Activated CD4-positive, alpha-beta memory T cell treated with anti-CD3 and anti-CD28 coated beads, Interleukin-2, amount 10 ng/mL, durations not matched to agents 7 days and 5 days (primary cell): ENCODE measurements around the gene TSGA10IP. TPM values are rescaled to one million over a fixed set of nuclear protein-coding genes. Genes with fewer than 3 reads are reported as not detected.

ENCODE experiments used
- CTCF ChIA-PET: fragments of 350-600 bp; sonication (Branson Sonifier 250); formaldehyde crosslinking; loops from one replicate; lab custom pipeline; 2021; ENCODE audit warnings: antibody characterized with exemption, inconsistent platforms; lab: Charles Lee
- POLR2A ChIA-PET: fragments of 350-600 bp; sonication (Branson Sonifier 250); formaldehyde crosslinking; loops from one replicate; lab custom pipeline; 2021; ENCODE audit warnings: antibody characterized with exemption; lab: Charles Lee
- DNase-seq: peaks from one replicate; pipeline ENCODE4 v3.0.0-alpha.2; 2020
- H3K27ac Mint-ChIP-seq: one replicate; pipeline ENCODE4 v1.8.0; 2021; ENCODE audit warnings: mild to moderate bottlenecking, mixed read lengths
- H3K27me3 Mint-ChIP-seq: one replicate; pipeline ENCODE4 v1.8.0; 2021; ENCODE audit warnings: mixed read lengths
- H3K36me3 Mint-ChIP-seq: one replicate; pipeline ENCODE4 v1.8.0; 2021; ENCODE audit warnings: low read depth, mixed read lengths
- H3K4me1 Mint-ChIP-seq: one replicate; pipeline ENCODE4 v1.8.0; 2021; ENCODE audit warnings: mixed read lengths
- H3K4me3 Mint-ChIP-seq: one replicate; pipeline ENCODE4 v1.8.0; 2021; ENCODE audit warnings: mild to moderate bottlenecking, mixed read lengths
- H3K9me3 Mint-ChIP-seq: one replicate; pipeline ENCODE4 v1.8.0; 2021; ENCODE audit warnings: mixed read lengths
- total RNA-seq, 2 experiments: library from RNA; stranded (reverse); gene quantifications; one replicate each; pipeline ENCODE4 v1.2.3, GENCODE V29; 2021

TSGA10IP gene
- total RNA-seq, 2 experiments from 2014 or later = not detected

- Mint-ChIP-seq H3K27me3 (peaks cover 3% of the 10 kb centered on the region), H3K9me3 (no peaks in the 10 kb centered on the region), H3K4me1 (peaks cover 20% of the 10 kb centered on the region), H3K27ac (no peak overlapping the region), H3K36me3 (no peaks in the 10 kb centered on the region), H3K4me3 (no peak overlapping the region)
- ChIA-PET POLR2A (interaction anchor here (2.7 kb wide), 1 partner anchor 25 kb away, joined by 10 read pairs; no protein-coding TSS in a partner anchor), CTCF (no interaction called here)
- DNase-seq = no peak
Observed at GRCh38 chr11:65953471-65953870, 8.2 kb downstream of the TSGA10IP start.

- Mint-ChIP-seq H3K9me3 (no peaks in the 10 kb centered on the region), H3K27ac (no peak overlapping the region), H3K4me1 (peaks cover 20% of the 10 kb centered on the region), H3K36me3 (no peaks in the 10 kb centered on the region), H3K27me3 (peaks cover 3% of the 10 kb centered on the region), H3K4me3 (no peak overlapping the region)
- CTCF ChIA-PET = interaction anchor here (0.6 to 1.4 kb wide), 4 partner anchors 15 to 407 kb away, joined by 3 to 6 read pairs (median 3); no protein-coding TSS in a partner anchor
- DNase-seq = no peak
- POLR2A ChIA-PET = interaction anchor here (2.7 to 8.6 kb wide), 2 partner anchors 27 to 64 kb away, joined by 10 to 80 read pairs; partner anchors contain the start of genes CCDC85B and FIBP
Observed at GRCh38 chr11:65954771-65955170, 9.5 kb downstream of the TSGA10IP start.

DNA sequence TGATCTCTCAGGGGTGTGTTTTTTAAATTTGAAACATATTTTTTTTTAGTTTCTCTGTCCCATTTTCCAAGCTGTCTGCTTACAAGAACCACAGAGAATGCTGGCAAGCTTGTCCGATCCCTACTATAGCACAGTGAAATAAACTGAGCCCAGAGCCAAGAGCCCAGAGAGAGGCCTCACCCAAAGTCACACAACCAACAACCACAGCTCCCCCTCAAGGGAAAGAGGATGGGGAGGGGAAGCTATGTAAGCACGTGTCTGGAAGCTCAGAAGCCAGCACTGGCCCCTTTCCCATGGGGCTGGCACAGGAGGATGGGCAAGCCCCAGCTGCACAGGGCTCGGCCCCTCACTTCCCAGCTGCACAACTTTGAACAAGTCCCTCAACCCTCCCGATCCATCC, 13.0 kb downstream of the TSGA10IP start:
- H3K27ac Mint-ChIP-seq = peak overlapping the region; percentile 40
- peaks cover 11% of the 10 kb centered on the region for H3K36me3 Mint-ChIP-seq
- POLR2A ChIA-PET = interaction anchor here (0.8 to 8.6 kb wide), 7 partner anchors 21 to 99 kb away, joined by 3 to 80 read pairs (median 5); partner anchors contain the start of genes CCDC85B, FIBP and MUS81
- H3K9me3 Mint-ChIP-seq = no peaks in the 10 kb centered on the region
- H3K4me1 Mint-ChIP-seq = peaks cover 44% of the 10 kb centered on the region
- CTCF ChIA-PET = interaction anchor here (0.8 to 2.1 kb wide), 2 partner anchors 68 to 74 kb away, joined by 3 to 11 read pairs; partner anchors contain the start of gene CCDC85B
- no peak overlapping the region for H3K4me3 Mint-ChIP-seq
- no peaks in the 10 kb centered on the region for H3K27me3 Mint-ChIP-seq
- DNase-seq = no peak

- H3K27me3 Mint-ChIP-seq = no peaks in the 10 kb centered on the region
- ChIA-PET POLR2A (interaction anchor here (0.8 to 8.6 kb wide), 8 partner anchors 21 to 99 kb away, joined by 3 to 80 read pairs (median 6); partner anchors contain the start of genes C11orf68, CCDC85B, FIBP and MUS81), CTCF (interaction anchor here (0.8 to 3.9 kb wide), 3 partner anchors 69 to 75 kb away, joined by 3 to 26 read pairs (median 11); partner anchors contain the start of gene CCDC85B)
- peaks cover 15% of the 10 kb centered on the region for H3K36me3 Mint-ChIP-seq
- peaks cover 48% of the 10 kb centered on the region for H3K4me1 Mint-ChIP-seq
- no peaks in the 10 kb centered on the region for H3K9me3 Mint-ChIP-seq
- no peak overlapping the region for H3K27ac Mint-ChIP-seq
- no peak for DNase-seq
- no peak overlapping the region for H3K4me3 Mint-ChIP-seq
Observed at GRCh38 chr11:65958774-65959420, 13.6 kb downstream of the TSGA10IP start.

GRCh38 chr11:65960824-65961266, 15.6 kb downstream of the TSGA10IP start:
- H3K27me3 Mint-ChIP-seq = no peaks in the 10 kb centered on the region
- POLR2A ChIA-PET = interaction anchor here (0.6 to 8.6 kb wide), 14 partner anchors 10 to 395 kb away, joined by 3 to 80 read pairs (median 4); partner anchors contain the start of genes C11orf68, CCDC85B, FIBP and MUS81
- peaks cover 52% of the 10 kb centered on the region for H3K4me1 Mint-ChIP-seq
- CTCF ChIA-PET = interaction anchor here (1.1 to 3.9 kb wide), 3 partner anchors 70 to 76 kb away, joined by 3 to 26 read pairs (median 9); partner anchors contain the start of genes CCDC85B and FIBP
- peaks cover 34% of the 10 kb centered on the region for H3K36me3 Mint-ChIP-seq
- no peak for DNase-seq
- peak overlapping the region; percentile 96 for H3K27ac Mint-ChIP-seq
- no peaks in the 10 kb centered on the region for H3K9me3 Mint-ChIP-seq
- peak overlapping the region; percentile 98 for H3K4me3 Mint-ChIP-seq

DNA sequence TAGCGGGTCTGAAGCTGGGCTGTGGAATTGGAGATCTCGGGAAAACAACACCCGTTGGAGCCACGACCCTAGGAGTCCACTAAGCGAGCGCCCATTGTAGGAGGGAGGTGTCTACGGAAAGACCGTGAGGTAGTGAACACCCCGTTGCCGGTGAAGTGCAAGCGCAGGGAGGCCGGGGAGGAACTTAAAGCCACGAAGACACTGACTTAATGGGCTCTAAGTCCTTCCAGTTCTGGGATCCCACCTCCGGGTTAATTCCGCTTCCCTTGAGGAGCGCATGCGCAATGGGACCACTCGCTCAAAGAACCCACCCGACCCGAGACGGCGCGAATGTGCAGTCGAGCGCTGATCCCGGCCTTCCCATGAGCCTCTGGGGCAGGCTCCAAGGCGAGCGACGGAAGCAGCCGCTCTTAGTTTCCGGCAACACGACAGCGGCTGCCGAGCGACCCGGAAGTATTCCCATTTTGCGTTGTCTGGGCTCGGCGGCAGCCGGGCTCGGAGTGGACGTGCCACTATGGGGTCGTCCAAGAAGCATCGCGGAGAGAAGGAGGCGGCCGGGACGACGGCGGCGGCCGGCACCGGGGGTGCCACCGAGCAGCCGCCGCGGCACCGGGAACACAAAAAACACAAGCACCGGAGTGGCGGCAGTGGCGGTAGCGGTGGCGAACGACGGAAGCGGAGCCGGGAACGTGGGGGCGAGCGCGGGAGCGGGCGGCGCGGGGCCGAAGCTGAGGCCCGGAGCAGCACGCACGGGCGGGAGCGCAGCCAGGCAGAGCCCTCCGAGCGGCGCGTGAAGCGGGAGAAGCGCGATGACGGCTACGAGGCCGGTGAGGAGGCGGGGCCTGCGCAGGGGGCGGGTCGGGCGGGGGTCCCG, 16.2 kb downstream of the TSGA10IP start, which contains the start of gene SART1:
SART1 (plus strand) TSS at position 468 of the 874 bp plus-strand sequence; CDS start at position 515, 47 bp downstream.
- Mint-ChIP-seq H3K4me3 (peak within 1 kb of the TSS; percentile 98), H3K36me3 (peaks cover 37% of the 10 kb centered on the region), H3K4me1 (peaks cover 51% of the 10 kb centered on the region), H3K27me3 (no peaks in the 10 kb centered on the region), H3K9me3 (no peaks in the 10 kb centered on the region), H3K27ac (peak within 1 kb of the TSS; percentile 96)
- ChIA-PET POLR2A (interaction anchor here (0.6 to 8.6 kb wide), 18 partner anchors 9 to 321 kb away, joined by 3 to 80 read pairs (median 4); partner anchors contain the start of genes BANF1, C11orf68, CCDC85B and EIF1AD), CTCF (interaction anchor here (1.1 to 3.9 kb wide), 5 partner anchors 71 to 102 kb away, joined by 3 to 26 read pairs (median 4); partner anchors contain the start of genes CCDC85B, FIBP and MUS81)
- peak; percentile 96 for DNase-seq

GRCh38 chr11:65962141-65962564, 16.9 kb downstream of the TSGA10IP start:
- no peak for DNase-seq
- Mint-ChIP-seq H3K4me3 (peak overlapping the region; percentile 98), H3K27me3 (no peaks in the 10 kb centered on the region), H3K36me3 (peaks cover 44% of the 10 kb centered on the region), H3K4me1 (peaks cover 44% of the 10 kb centered on the region), H3K27ac (peak overlapping the region; percentile 38), H3K9me3 (no peaks in the 10 kb centered on the region)
- CTCF ChIA-PET = interaction anchor here (1.2 to 3.9 kb wide), 4 partner anchors 72 to 102 kb away, joined by 3 to 26 read pairs (median 6); partner anchors contain the start of genes CCDC85B, FIBP and MUS81
- POLR2A ChIA-PET = interaction anchor here (0.6 to 8.6 kb wide), 11 partner anchors 9 to 250 kb away, joined by 3 to 80 read pairs (median 8); partner anchors contain the start of genes BANF1, C11orf68, CCDC85B and EIF1AD

DNA sequence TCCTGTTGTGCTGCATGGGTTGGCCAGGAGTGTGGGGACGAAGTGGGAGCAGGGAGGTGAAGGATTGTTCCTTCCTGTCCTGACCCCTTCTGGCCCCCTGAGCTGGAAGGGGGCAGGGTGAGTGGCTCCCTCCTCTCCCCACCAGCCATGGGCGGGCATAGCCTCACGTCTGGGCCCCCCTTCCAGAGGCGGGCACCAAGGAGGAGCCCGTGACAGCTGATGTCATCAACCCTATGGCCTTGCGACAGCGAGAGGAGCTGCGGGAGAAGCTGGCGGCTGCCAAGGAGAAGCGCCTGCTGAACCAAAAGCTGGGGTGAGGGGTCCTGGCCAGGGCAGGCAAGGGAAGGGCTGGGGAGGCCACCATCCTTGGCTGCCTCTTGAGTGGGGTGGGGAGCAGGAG, 19.6 kb downstream of the TSGA10IP start:
- H3K27ac Mint-ChIP-seq = no peak overlapping the region
- POLR2A ChIA-PET = interaction anchor here (1.5 kb wide), 1 partner anchor 76 kb away, joined by 5 read pairs; no protein-coding TSS in a partner anchor
- H3K4me1 Mint-ChIP-seq = peaks cover 33% of the 10 kb centered on the region
- no peaks in the 10 kb centered on the region for H3K9me3 Mint-ChIP-seq
- CTCF ChIA-PET = no interaction called here
- H3K27me3 Mint-ChIP-seq = no peaks in the 10 kb centered on the region
- peaks cover 63% of the 10 kb centered on the region for H3K36me3 Mint-ChIP-seq
- no peak overlapping the region for H3K4me3 Mint-ChIP-seq
- DNase-seq = no peak

DNA sequence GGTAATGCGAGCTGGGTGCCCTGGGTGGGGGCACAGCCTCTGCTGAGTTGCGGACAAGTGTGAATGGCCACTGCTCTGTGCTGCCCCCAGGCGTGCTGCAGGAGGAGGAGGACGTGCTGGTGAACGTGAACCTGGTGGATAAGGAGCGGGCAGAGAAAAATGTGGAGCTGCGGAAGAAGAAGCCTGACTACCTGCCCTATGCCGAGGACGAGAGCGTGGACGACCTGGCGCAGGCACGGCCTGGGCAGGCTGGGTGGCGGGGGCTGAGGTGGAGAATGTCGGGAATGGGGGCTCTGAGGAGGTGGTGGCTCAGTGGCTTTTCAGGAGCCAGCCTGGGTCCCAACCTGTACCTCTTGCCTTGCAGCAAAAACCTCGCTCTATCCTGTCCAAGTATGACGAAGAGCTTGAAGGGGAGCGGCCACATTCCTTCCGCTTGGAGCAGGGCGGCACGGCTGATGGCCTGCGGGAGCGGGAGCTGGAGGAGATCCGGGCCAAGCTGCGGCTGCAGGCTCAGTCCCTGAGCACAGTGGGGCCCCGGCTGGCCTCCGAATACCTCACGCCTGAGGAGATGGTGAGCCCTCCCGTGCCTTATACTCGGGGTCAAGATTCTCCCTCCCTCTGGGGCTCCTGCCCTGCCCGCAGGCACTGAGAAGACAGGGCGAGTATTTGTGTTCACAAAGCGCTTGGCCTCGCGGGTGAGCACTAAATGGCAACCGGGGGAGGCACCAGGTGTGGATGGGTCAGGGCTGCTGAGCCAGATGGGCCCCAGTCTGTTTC, 20.9 kb downstream of the TSGA10IP start:
- H3K9me3 Mint-ChIP-seq = no peaks in the 10 kb centered on the region

DNA sequence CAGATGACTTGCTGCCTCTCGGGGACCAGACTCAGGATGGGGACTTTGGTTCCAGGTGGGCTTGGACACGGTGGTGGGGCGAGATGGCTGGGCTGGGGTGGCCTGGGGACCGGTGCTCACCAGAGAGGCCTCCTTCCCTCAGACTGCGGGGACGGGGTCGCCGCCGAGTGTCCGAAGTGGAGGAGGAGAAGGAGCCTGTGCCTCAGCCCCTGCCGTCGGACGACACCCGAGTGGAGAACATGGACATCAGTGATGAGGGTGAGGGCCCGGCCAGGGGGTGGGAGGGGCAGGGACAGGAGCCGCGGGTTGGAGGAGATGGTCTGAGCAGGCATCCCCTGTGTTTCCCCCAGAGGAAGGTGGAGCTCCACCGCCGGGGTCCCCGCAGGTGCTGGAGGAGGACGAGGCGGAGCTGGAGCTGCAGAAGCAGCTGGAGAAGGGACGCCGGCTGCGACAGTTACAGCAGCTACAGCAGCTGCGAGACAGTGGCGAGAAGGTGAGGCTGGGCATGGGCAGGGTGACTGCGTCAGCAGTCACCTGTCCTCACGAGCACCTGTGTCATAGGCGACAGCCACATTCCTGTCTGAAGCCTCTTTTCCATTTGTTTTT, 22.2 kb downstream of the TSGA10IP start:
- Mint-ChIP-seq H3K4me3 (no peak overlapping the region), H3K9me3 (no peaks in the 10 kb centered on the region), H3K27ac (no peak overlapping the region), H3K4me1 (peaks cover 17% of the 10 kb centered on the region), H3K36me3 (peaks cover 70% of the 10 kb centered on the region), H3K27me3 (no peaks in the 10 kb centered on the region)
- ChIA-PET CTCF (no interaction called here), POLR2A (interaction anchor here (0.7 to 1.0 kb wide), 2 partner anchors 10 kb away, joined by 3 read pairs; no protein-coding TSS in a partner anchor)
- DNase-seq = no peak

More for the DNA sequence above, 20.9 kb downstream of the TSGA10IP start:
- no peak overlapping the region for H3K27ac Mint-ChIP-seq
- no peak for DNase-seq
- no peak overlapping the region for H3K4me3 Mint-ChIP-seq
- POLR2A ChIA-PET = interaction anchor here (1.3 kb wide), 1 partner anchor 76 kb away, joined by 3 read pairs; the partner anchor contains the start of gene CCDC85B
- peaks cover 69% of the 10 kb centered on the region for H3K36me3 Mint-ChIP-seq
- H3K27me3 Mint-ChIP-seq = no peaks in the 10 kb centered on the region
- CTCF ChIA-PET = no interaction called here
- H3K4me1 Mint-ChIP-seq = peaks cover 25% of the 10 kb centered on the region
